GM21367 (cell line): ENCODE data around the gene ABCA6.

Experiments
- ATAC-seq: cut with Tn5 transposase; IDR thresholded peaks from one replicate; pipeline ENCODE4 v1.9.1; 2021; ENCODE audit not compliant: unreplicated experiment

The ABCA6 gene

DNA sequence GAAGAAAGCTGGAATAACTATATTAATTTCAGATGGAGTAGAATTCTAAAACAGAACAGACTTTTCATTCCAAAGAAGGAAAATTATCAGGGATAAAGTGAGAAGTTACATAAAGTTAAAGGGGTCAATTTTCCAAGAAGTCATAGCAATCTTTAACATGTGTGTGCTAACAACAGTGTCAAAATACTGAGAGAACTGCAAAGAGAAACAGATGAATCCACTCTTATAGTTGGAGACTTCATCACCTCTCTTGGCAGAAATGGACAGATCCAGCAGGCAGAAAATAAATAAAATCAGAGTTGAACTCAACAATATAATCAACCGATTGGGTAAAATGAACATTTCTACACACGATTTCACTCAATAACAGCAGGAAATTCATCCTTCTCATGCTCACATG, 86.4 kb downstream of the ABCA6 start:
- no peak for ATAC-seq

DNA sequence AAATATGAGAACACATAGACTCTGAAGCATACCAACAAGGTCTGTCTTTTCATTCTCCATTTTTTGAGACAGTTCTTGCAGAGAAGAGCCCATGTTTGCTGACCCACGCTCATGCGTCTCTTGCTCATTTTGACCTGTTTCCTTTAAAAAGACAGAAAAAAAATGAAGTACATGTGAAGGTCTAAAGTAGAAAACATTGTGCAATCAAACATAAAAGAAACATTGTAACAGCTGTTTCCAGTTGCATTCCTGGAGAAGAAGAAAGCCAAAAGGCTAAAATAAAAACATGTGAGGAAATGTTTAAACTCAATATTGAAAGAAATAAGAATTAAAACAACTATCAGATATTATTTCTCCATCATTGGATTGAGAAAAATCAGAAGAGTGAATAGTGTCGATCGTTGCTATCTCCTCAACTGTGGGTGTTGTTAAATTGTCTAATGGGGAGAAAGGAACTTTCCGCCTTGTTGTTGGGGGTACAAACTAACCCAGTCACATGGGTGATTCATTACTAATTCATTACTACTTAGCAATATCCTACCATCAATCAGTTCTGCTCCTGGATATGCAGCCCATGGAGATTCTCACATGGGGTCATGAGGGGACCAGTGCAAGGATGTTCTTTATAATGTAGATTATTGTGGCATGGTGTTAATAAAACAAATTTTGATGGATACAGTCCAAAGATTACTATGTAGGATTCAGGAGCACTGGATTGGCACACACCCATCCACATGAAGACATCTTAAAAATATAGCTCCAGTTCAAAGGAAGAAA, 90.5 kb downstream of the ABCA6 start:
- no peak for ATAC-seq

DNA sequence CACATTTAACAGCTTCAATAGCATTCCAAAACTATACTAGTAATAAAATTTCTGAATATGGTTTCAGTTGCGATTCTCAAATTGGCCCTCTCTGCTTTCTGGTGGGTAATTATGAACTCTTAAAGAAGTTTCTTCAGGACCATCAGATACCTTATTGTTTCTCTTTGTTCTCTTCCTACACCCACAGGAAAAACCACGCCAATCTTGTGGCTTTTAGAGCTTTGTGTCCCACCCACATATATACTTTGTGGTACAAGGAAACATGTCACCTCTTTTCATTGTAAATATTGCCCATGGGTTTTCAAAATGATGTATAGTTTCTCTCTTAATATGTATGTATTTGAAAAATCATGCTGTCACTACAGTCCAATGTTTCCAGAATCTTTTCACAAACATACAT, 93.1 kb downstream of the ABCA6 start:
- no peak for ATAC-seq

DNA sequence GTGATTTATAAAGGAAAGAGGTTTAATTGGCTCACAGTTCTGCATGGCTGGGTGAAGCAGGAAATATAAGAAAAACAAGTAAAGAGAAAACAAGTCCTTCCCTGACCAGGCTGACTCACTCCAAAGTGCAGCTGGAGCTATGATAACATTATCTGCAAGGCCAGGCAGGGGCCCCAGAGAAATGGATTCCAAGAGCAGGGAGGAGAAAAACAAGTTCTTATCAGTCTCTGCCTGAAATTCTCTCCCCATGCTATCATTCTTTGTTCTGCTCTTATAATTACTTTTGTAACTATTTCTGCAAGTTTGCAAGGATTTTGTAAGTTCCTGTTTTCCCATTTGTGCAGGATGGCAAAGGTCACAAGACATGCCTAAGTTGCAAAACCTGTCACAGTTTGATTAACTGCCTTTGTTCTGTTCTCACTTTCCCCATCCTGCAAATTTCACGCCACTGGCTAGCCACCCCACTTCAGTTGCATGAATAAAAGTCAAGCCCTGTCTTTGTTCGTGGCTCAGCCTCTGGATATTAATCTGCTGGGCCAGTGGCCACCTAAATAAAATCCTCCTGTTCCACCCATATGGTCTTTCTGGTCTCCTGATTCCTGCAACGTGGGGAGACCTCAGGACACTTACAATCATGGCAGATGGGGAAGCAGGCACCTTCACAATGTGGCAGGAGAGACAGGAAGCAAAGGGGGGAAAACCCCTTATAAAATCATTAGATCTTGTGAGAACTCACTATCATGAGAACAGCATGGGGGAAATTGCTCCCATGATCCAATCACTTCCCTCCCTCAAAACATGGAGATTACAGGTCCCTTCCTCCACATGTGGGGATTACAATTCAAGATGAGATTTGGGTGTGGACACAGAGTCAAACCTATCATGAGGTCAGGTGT, 94.1 kb downstream of the ABCA6 start:
- ATAC-seq, result no peak

DNA sequence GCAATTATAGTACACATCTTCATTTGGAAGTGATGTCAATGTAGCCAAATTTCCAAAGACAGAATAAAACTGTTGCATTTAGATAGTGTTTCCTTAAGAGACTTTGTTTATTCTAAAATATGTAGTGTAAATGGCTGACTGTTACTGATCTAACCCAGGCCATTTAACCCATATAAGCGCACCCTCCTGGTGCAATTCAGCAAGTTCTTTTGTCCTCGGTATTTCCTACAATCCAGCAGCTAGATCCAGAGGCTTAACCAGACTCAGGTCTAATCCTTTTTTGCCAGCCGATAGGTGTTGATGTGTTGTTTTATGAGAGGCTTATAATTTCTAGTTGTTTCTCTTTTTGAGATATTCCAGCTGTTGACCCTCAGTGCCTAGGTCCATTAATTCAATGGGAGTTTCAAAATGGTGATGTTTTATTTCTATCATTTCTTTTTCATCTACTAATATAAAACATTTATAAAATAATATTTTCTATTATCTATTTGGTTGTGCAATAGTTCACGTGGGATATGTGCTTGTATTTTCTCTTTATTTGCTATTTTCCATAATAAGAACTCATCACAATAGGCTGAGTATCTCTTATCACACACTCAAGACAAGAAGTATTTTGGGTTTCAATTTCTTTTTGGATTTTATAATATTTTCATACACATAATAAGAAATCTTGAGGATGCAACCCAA, 95.4 kb downstream of the ABCA6 start:
- no peak for ATAC-seq

DNA sequence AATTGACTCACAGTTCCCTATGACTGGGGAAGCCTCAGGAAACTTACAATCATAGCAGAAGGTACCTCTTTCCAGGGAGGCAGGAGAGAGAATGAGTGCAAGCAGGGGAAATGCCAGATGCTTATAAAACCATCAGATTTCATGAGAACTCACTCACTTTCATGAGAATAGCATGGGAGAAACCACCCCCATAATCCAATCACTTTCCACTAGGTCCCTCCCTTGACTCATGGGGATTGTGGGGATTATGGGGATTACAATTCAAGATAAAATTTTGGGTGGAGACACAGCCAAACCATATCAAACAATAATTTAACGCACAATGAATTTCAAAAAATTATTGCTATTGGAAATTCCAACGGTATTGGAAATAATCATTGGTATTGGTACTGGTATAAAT, 96.0 kb downstream of the ABCA6 start:
- ATAC-seq, result no peak

DNA sequence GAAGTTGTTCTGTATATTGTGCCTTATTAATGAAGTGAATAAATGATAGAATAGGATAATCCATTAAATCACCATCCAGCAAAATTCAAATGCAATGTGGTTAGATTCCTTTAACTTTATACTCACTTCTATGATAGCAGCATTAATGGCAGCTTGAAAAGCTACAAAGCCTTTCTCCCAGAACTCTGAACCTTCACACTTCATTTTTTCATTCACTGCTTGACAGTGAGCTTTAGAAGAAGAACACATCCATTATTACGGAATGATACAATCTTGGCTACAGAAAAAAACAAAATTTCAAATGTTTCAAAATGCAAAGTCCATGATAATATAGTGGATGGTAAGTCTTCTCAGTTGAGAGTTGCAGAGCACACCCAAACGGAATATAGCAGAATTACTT, 97.3 kb downstream of the ABCA6 start:
- no peak for ATAC-seq

DNA sequence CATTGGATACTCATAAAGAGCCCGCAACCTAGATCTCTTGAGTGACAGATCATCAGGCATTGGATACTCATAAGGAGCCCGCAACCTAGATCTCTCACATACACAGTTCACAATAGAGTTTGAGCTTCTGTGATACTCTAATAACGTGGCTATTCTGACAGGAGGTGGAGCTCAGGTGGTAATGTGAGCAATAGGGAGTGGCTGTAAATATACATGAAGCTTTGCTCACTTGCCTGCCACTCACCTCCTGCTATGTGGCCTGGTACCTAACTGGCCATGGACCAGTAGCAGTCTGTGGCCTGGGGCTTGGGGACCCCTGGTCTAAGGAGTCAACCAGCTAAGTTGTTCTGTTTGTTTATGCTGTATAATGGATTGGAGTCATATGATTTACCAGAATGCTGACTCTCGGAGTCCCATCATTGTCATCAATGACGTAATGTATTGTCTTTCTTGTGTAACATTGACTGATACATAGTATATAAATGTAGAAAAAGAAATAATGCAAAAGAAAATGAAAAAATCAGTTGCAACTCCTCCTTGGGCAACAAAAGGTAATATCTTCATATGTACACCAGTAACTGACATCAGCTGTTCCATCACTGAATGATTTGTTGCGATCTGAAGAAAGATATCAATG, 98.5 kb downstream of the ABCA6 start:
- no peak for ATAC-seq

DNA sequence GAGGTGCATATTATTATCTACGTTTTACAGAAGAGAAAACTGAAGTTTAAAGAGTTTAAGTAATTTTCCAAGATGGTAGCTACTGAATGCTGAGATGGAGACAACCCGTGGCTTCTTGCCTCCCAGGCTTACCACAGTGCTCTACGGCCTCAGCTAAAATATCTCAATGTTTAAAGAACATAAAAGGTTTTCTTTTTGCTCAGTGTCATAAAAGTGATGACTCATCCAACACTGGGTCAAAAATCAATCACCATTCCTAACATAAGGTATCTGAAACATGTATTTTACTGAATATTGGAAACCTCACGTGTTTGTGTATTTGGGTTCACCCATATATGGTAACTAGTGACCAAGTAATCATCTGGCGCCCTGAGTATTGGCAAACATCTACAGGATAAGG, 99.4 kb downstream of the ABCA6 start:
- no peak for ATAC-seq

DNA sequence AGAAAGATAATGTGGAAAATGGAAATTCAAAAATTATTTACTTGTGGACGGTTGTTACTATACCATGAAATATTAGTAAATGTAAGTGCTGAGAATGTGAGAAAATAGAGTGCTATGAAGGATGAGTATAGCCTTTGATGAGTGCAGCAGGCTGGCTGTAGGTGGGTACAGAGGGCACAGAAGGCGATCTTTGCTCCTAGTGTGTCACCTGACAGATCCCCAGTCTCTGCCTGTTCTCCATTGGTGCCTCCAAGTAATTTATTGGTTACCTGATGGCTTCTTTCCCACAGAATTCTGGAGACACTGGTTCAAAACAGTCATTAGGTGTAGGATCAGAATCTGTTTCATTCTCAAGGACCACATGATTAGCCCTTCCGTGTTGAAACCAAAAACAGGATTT, 109.9 kb downstream of the ABCA6 start:
- ATAC-seq, result no peak

DNA sequence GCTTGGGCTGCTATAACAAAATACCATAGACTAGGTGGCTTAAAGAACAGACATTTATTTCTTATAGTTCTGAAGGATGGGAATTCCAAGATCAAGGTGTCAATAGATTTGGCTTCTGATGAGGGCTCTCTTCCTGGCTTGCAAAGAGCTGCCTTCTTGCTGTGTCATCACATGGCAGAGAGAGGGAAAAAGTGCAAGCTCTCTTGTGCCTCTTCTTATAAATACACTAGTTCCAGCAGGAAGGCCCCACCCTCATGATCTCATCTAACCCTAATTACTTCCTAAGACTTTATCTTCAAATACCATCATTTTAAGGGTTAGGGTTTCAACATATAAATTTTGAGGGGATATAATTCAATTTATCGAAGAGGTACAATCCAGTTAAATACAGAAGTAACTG, 111.5 kb downstream of the ABCA6 start:
- no peak for ATAC-seq
